ENCODE results near the gene ABCC4.

The ABCC4 gene

GRCh38 chr13:95258098-95258497, 43.2 kb downstream of the ABCC4 start:
- DNase-seq: no peak

GRCh38 chr13:95256091-95256490, 45.2 kb downstream of the ABCC4 start:
- DNase-seq: no peak

GRCh38 chr13:95255072-95255732, 46.0 kb downstream of the ABCC4 start:
- DNase-seq: no peak

- no peak for DNase-seq
Measured at GRCh38 chr13:95254339-95254738, 46.9 kb downstream of the ABCC4 start.

GRCh38 chr13:95253033-95253432, 48.2 kb downstream of the ABCC4 start:
- no peak for DNase-seq

- DNase-seq: no peak
Measured at GRCh38 chr13:95251641-95252040, 49.6 kb downstream of the ABCC4 start.

GRCh38 chr13:95250961-95251360, 50.3 kb downstream of the ABCC4 start:
- no peak for DNase-seq

GRCh38 chr13:95248953-95249352, 52.3 kb downstream of the ABCC4 start:
- no peak for DNase-seq

GRCh38 chr13:95247852-95248251, 53.4 kb downstream of the ABCC4 start:
- no peak for DNase-seq

- DNase-seq: no peak
Measured at GRCh38 chr13:95247171-95247570, 54.1 kb downstream of the ABCC4 start.

GRCh38 chr13:95246292-95247082, 54.8 kb downstream of the ABCC4 start:
- peak; percentile 5 for DNase-seq

GRCh38 chr13:95245071-95245470, 56.2 kb downstream of the ABCC4 start:
- no peak for DNase-seq

- DNase-seq: no peak
Measured at GRCh38 chr13:95243207-95243606, 58.0 kb downstream of the ABCC4 start.

GRCh38 chr13:95241321-95241720, 59.9 kb downstream of the ABCC4 start:
- DNase-seq: no peak

- DNase-seq: no peak
Measured at GRCh38 chr13:95239283-95239682, 62.0 kb downstream of the ABCC4 start.

GRCh38 chr13:95237310-95237870, 63.9 kb downstream of the ABCC4 start:
- DNase-seq: no peak

- no peak for DNase-seq
Measured at GRCh38 chr13:95236774-95237173, 64.5 kb downstream of the ABCC4 start.

- DNase-seq: no peak
Measured at GRCh38 chr13:95235974-95236373, 65.3 kb downstream of the ABCC4 start.

- no peak for DNase-seq
Measured at GRCh38 chr13:95235199-95235756, 66.0 kb downstream of the ABCC4 start.

- DNase-seq: no peak
Measured at GRCh38 chr13:95234242-95234641, 67.0 kb downstream of the ABCC4 start.

- peak; percentile 30 for DNase-seq
Measured at GRCh38 chr13:95233026-95233635, 68.1 kb downstream of the ABCC4 start.

GRCh38 chr13:95231393-95231792, 69.9 kb downstream of the ABCC4 start:
- no peak for DNase-seq

GRCh38 chr13:95229855-95230254, 71.4 kb downstream of the ABCC4 start:
- DNase-seq: no peak
